HG02885 (cell line): Measurements from ENCODE around the gene HOXB2.

Experiments used
- ATAC-seq: cut with Tn5 transposase; IDR thresholded peaks from one replicate; pipeline ENCODE4 v1.9.1; 2021; ENCODE audit warnings: mild to moderate bottlenecking; ENCODE audit not compliant: unreplicated experiment, poor library complexity

HOXB2 gene

DNA sequence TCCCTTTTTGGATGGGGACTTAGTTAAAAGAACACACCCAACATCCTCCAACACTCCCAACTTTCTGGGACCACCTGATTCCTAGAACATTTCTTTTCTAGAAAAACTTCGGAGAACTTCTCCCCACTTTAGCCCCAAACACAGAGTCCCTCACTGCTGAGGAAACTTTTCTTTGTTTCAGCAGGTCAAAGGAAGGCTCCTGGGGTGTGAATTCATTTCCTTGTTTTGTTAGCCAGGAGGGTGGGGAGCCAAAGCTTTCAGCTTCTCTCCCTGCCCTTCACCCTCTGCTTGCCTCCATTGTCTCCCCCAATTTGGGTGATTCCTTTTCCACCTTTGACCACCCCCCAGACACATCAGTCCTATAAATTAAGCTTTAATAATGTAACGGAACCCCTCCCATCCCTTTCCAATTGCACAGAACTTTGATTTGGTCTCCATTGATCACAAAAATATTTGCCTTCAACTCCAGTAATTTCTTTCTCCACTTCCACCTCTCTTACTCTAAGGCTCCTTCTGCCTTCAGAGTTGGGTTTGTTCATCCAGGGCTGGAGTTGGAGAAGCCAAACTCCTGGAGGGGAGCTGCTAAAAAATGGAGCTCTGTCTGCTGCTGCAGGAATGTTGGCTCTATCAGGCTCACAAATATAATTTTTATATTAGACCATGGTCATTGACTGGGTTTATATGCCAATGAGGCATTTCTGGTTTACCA is 22.9 kb upstream of the HOXB2 start:
- no peak for ATAC-seq

- no peak for ATAC-seq
Observed at GRCh38 chr17:48567209-48567608, 22.3 kb upstream of the HOXB2 start.

DNA sequence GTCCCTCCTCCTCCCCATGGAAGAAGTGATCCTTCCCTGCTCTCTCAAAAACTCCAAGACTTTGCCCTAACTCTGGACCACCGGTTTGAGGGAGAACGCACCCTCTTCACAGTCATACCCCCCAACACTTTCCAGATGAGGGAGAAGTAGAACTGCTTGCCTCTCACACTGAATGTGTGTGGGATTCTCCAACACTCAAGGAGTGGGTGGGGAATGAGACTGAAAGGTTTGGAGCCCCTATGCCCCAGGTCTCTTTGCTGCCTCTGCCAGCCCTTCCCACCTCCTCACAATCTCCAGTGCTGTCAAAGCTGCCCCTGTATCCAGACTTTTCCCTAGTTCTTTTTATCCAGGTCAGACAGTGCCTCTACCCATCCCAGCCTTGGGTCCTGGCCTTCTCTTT is 21.8 kb upstream of the HOXB2 start:
- ATAC-seq: no peak

- no peak for ATAC-seq
Observed at GRCh38 chr17:48565925-48566710, 21.2 kb upstream of the HOXB2 start.

- ATAC-seq: no peak
Observed at GRCh38 chr17:48565022-48565554, 20.2 kb upstream of the HOXB2 start.

- ATAC-seq: no peak
Observed at GRCh38 chr17:48564188-48565021, 19.5 kb upstream of the HOXB2 start.

DNA sequence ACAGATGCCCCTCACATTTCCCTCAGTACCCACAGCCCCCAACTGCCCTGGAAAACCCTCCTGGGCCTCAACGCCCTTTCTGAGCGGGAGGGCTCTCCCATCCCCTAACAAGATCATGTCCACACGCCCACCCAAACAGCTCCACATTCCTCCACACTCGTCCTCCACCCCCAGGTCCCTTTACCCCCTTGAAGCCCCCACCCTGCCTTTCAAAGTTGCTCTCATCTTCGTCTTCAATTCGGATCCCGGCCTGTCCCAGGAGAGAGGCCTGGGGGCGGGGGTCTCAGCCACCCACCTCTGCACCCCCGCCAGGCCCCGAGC is 18.9 kb upstream of the HOXB2 start:
- ATAC-seq: no peak

- ATAC-seq: no peak
Observed at GRCh38 chr17:48563385-48563838, 18.5 kb upstream of the HOXB2 start.

DNA sequence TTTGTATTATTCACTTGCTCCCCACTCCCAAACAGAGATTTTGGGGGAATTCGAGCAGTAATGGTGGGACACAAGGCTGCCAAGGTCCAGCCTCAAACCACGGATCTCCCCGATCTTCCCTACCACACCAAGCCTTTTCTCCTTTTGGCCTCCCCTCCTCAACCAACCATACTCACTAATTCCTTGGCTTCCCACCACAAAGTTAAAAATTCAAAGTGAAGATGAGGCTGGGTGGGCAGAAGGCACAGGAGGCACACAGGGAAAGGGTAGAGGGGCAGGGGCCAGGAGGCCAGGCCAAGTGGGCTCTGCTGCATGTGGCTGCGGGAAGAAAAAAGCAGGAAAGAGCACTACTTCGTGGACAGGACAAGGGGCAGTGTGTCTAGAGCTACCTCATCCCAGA is 18.0 kb upstream of the HOXB2 start:
- ATAC-seq: no peak

GRCh38 chr17:48561884-48562810 is 17.2 kb upstream of the HOXB2 start:
- ATAC-seq: no peak

DNA sequence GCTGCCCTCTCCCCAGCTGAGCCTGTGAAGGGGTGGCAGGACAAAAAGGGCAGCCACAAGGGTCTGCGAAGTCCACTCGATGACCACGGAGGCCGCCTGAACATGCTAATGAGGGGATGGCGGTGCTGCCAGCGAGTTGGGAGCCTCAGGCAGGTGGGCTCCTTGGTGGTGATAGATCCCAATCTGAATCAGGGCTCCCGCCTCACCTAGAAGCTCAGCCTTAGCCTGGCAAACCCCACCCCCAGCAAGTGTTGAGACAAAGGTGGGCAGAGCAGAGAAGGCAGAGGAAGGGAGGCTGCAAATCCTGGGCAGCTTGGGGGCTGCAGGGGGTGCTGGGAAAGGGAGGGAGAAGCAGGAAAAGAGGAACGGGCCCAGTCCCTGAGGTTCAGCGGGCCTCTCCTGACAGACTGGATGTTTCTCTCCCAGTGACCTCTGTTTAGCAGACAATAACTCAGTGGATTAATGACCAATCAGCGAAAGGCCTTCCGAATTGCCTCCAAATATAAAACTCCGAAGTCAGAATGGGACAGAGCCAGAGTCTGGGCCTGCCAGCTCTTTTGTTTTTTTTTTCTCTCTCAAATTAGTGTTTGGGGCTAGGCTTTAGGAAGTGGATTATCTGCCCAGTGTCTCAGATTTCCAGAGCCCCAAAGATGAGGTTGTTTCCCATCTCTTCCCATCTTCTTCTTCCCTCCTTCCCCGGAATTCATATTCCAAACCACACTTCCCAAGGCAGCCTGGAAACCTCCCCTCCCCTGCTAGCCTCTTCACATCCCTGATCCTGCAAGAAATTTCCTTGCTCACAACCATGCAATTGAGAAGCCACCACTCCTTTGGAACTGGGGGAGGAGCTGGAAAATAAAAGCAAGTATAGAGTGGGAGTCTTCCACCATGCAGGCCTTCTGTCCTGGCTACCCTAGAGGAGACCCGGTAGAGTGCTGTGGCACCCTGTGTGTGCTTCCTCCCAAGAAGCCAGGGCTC is 15.2 kb upstream of the HOXB2 start:
- ATAC-seq: no peak

GRCh38 chr17:48559122-48559839 is 14.4 kb upstream of the HOXB2 start:
- no peak for ATAC-seq

- no peak for ATAC-seq
Observed at GRCh38 chr17:48558831-48559121, 13.9 kb upstream of the HOXB2 start.

DNA sequence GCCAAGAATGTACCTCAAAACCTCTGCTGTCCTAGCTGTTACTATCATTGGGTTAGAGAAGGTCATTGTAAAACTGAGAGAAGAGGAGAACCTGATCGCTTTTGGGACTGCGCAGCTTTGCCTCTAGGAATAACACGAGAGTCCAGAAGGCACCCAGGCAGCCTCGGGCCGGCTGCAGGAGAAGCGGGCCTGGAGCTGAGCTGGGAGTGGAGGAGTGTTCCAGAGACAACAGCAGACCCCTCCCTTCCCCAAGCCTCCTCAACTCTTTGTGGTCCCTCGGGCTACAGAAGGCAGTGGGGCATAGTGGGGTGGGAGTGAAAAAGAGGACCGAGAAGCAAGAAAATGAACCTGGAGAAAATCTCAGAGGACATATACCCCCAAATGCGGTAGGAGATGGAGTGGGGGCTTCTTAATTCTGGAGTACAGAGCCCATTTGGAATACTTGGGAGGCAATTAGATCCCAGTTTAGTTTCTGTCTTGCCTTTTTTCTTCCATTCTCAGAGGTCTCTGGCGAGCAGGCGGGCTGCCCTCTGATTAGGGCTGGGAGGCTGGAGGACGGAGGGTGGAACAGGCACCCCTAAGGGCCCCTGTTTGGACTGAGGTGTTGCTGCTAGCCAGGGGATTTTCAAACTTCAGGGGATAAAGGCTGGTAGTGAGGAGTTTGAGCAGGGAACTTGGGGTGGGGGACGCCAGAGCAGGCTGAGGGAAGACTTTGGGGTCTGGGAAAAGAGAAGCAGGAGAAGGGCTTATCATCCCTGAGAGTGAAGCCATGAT is 13.3 kb upstream of the HOXB2 start:
- ATAC-seq: no peak

DNA sequence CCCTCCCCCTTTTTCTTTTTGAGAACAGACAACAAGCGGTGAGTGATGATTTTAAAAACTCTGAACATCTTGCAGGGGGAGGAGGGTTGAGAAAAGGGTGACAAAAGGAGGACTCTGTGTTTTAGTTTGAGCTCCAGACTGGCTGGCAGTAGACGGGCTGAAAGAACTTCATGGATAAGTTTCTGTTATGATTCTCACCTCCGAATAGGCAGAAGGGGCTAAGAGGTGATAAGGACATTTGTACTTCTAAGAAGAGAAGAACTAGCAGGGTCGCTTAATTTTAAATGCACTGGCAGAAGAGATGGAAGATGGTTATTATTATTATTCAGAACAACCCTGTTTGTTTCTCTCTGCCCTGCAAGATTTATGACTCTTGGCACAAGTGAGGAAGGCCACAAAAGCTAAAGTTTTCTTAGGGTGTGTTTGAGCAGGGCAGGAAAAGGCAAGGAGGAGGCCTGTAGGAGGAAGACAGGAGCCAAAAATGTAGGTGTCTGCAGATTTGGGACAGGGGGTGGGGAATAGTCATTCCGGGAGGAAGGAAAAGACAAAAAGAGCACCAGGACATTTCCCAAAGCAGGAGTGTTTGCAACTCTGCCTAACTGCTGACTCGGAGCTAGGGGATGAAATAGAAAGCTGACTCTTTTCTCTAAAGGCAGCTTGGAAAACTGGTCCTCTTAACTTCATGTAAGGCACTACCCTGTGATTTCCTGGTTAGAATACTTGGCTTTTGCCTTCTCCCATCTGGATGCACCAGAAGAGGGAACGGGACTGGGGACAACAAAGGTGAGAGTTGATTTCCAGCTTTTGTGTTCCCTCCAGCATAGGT is 11.9 kb upstream of the HOXB2 start:
- ATAC-seq: no peak

DNA sequence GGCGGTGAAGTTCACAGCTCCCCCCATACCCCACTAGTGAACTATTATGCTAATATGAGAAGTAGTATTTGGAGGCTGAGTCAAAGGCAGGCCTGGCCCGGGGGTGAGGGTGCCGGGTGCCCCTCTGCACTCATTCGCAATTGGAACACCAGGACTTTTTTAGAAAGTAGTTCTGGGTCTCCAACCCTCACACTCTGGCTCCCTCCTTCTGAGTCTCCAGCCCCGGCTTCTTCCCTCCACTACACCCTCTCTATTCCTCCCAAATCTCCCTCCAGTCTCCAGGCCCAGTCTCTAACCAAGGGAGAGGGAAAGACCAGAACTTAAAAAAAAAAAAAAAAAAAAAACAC is 11.3 kb upstream of the HOXB2 start:
- ATAC-seq: no peak
